ENCODE results near the gene BTBD17.

The BTBD17 gene

DNA sequence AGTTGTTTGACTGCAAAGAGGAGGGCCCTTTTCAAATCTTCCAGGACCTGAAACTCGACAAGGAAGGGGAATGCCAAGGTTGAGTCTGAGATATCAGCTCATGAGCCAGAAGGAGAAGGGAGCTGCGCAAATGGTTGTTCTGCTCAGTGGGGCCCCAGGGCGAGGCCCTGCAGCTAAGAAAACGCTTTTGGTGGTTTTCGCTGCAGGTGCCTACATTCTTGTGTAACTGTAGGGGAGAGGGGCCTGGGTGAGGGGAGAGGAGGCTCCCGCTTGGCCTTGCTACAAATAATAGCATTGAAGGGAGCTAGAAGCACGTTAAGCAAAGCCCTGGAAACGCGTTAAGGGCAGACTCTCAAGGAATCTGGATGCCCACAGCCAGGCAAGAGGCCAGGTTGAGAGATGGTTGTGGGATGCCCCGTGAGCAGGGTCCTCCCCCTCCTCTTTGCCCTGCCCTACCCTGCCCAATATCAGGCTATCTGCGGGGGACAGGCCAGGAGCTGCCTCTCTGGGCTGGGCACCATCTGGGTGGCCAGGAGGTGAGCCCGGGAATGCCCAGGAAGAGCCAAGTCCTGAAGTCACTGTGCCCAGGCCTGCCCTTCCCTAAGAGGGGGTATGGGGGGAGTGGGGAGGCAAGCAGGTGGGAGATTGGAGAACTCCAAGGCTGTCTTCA is 27.6 kb upstream of the BTBD17 start:
- H2BK12ac ChIP-seq (ENCODE audit: low read length) = no peak overlapping the region
- WGBS, 2 donors (ENCODE audit: extremely low coverage in 2 of 2, insufficient read length in 2 of 2, insufficient replicate concordance in 1 of 2) = no CpG with 5 or more reads among the region's 12 CpGs
- no peak overlapping the region for H4K8ac ChIP-seq (ENCODE audit: low read depth, low read length)
- no peak overlapping the region for H2AFZ ChIP-seq (ENCODE audit: low read length)
- H3K14ac ChIP-seq (ENCODE audit: low read length) = peak overlapping the region; percentile 39
- H2BK5ac ChIP-seq (ENCODE audit: low read length) = no peak overlapping the region
- peaks cover 0 to 9% (median 0%) of the 10 kb centered on the region in 3 experiments for H3K27me3 ChIP-seq (ENCODE audit: control insufficient read depth in 3 of 3, insufficient read depth in 3 of 3, low read depth in 1 of 3, low read length in 3 of 3)
- H3K18ac ChIP-seq (ENCODE audit: low read length) = peak overlapping the region; percentile 49
- H3K4me1 ChIP-seq (ENCODE audit: control insufficient read depth in 2 of 2, insufficient read depth in 1 of 2, low read depth in 1 of 2, low read length in 2 of 2) = peaks cover 0 to 6% of the 10 kb centered on the region in 2 donors
- H2BK120ac ChIP-seq (ENCODE audit: low read depth, low read length) = peak overlapping the region; percentile 23
- H4K91ac ChIP-seq (ENCODE audit: low read depth, low read length, poor library complexity) = no peak overlapping the region
- no peak overlapping the region for H3K4me2 ChIP-seq (ENCODE audit: insufficient read depth, low read length, poor library complexity, severe bottlenecking)
- H3K4ac ChIP-seq (ENCODE audit: low read length) = no peak overlapping the region
- H3K79me1 ChIP-seq (ENCODE audit: low read depth, low read length) = no peaks in the 10 kb centered on the region
- H3K36me3 ChIP-seq (replicated peaks in 1 of 2; ENCODE audit: control insufficient read depth in 2 of 2, insufficient read depth in 2 of 2, low read length in 2 of 2) = no peaks in the 10 kb centered on the region
- peak overlapping the region; percentile 33 for H3K9ac ChIP-seq (ENCODE audit: low read depth, low read length, poor library complexity)
- no peak overlapping the region for H3K27ac ChIP-seq (replicated peaks; ENCODE audit: low read length)
- H2BK15ac ChIP-seq (ENCODE audit: low read length) = no peak overlapping the region
- H3K23ac ChIP-seq (ENCODE audit: low read depth, low read length, poor library complexity) = no peak overlapping the region
- H3K9me3 ChIP-seq (replicated peaks in 1 of 2; ENCODE audit: control insufficient read depth in 2 of 2, insufficient read depth in 1 of 2, low read depth in 1 of 2, low read length in 2 of 2) = peaks cover 0 to 2% of the 10 kb centered on the region in 2 donors
- DNase-seq (ENCODE audit: low spot score) = no peak
- H2AK5ac ChIP-seq (ENCODE audit: low read depth, low read length) = peak overlapping the region; percentile 61
- no peak overlapping the region for H3K4me3 ChIP-seq (ENCODE audit: low read length in 2 of 2)

DNA sequence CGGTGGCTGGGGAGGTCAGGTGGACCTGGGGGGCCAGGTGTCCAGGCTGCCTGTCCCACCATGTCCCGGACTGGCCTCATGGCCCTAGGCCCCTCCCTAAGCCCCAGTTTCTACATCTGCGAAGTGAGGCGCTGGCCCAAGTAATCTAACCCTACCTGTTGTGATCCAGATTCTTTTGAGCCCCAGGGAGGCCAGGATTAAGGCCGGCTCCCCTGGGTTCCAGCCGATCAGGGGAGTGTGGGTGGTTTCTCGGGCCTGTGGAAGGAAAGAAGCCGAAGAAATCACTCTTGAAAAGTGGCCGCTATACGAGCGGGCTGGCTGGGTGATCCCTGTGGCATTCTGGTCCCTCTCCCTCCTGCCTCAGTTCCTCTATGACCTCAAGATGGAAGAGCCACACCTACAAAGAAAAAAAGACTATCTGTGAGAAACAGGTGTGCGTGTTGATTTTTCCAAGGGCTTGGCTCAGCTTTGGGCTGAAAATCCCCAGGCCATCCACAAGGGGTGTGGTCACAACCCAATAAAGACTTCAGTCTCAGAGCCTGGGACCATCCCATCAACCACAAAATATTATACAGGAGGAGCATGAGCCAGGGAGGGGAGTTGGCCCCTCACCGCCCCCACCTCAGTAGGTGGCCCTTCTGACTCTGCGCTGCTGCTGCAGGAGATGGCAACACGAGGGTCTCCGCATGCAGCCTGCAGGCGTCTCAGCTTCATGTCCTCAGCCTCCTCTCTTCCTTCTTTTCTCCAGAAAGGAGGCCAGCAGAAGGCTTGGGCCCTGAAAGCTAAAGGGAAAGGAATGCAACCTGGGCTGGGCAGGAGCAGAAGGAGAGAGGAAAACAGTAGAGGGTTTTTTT is 25.9 kb upstream of the BTBD17 start:
- H3K27me3 ChIP-seq (ENCODE audit: control insufficient read depth in 3 of 3, insufficient read depth in 3 of 3, low read depth in 1 of 3, low read length in 3 of 3) = peaks cover 0 to 9% (median 0%) of the 10 kb centered on the region in 3 experiments
- peak overlapping the region; percentile 42 for H3K4ac ChIP-seq (ENCODE audit: low read length)
- H2BK120ac ChIP-seq (ENCODE audit: low read depth, low read length) = no peak overlapping the region

DNA sequence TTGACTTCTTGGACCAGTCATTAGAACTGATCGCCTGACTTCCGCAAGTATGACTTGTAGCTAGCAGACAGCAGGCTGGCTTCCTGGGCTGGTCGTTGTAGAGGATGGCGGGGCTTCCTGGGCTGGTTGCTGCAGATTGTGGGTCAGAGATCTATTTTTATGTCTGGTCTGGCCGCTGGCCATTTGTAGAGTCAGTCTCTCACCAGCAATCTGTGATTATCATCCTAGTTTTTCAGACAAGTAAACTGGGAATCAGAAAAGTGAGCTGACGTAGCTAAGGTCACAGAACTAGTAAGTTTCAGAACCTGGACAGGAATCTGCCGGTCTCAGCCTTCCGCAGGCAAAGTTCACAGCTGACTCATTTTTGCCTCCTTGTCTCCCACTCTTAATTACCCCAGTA is 24.7 kb upstream of the BTBD17 start:
- H3K4me2 ChIP-seq (ENCODE audit: insufficient read depth, low read length, poor library complexity, severe bottlenecking) = no peak overlapping the region
- H3K27me3 ChIP-seq (ENCODE audit: control insufficient read depth in 3 of 3, insufficient read depth in 3 of 3, low read depth in 1 of 3, low read length in 3 of 3) = peaks cover 0 to 9% (median 0%) of the 10 kb centered on the region in 3 experiments
- no peak overlapping the region for H3K14ac ChIP-seq (ENCODE audit: low read length)
- H3K18ac ChIP-seq (ENCODE audit: low read length) = no peak overlapping the region
- H2BK12ac ChIP-seq (ENCODE audit: low read length) = no peak overlapping the region
- H2BK5ac ChIP-seq (ENCODE audit: low read length) = no peak overlapping the region
- peaks cover 0 to 6% of the 10 kb centered on the region in 2 donors for H3K4me1 ChIP-seq (ENCODE audit: control insufficient read depth in 2 of 2, insufficient read depth in 1 of 2, low read depth in 1 of 2, low read length in 2 of 2)
- H3K9me3 ChIP-seq (replicated peaks in 1 of 2; ENCODE audit: control insufficient read depth in 2 of 2, insufficient read depth in 1 of 2, low read depth in 1 of 2, low read length in 2 of 2) = no peaks in the 10 kb centered on the region
- H3K36me3 ChIP-seq (replicated peaks in 1 of 2; ENCODE audit: control insufficient read depth in 2 of 2, insufficient read depth in 2 of 2, low read length in 2 of 2) = no peaks in the 10 kb centered on the region
- DNase-seq (ENCODE audit: low spot score) = no peak
- no peak overlapping the region for H3K27ac ChIP-seq (replicated peaks; ENCODE audit: low read length)
- H2BK15ac ChIP-seq (ENCODE audit: low read length) = no peak overlapping the region
- H3K23ac ChIP-seq (ENCODE audit: low read depth, low read length, poor library complexity) = no peak overlapping the region
- no CpG with 5 or more reads among the region's 8 CpGs for WGBS, 2 donors (ENCODE audit: extremely low coverage in 2 of 2, insufficient read length in 2 of 2, insufficient replicate concordance in 1 of 2)
- no peak overlapping the region for H3K4me3 ChIP-seq (ENCODE audit: low read length in 2 of 2)
- H3K9ac ChIP-seq (ENCODE audit: low read depth, low read length, poor library complexity) = no peak overlapping the region
- H2AFZ ChIP-seq (ENCODE audit: low read length) = no peak overlapping the region
- no peak overlapping the region for H3K4ac ChIP-seq (ENCODE audit: low read length)
- H2AK5ac ChIP-seq (ENCODE audit: low read depth, low read length) = no peak overlapping the region
- H4K8ac ChIP-seq (ENCODE audit: low read depth, low read length) = no peak overlapping the region
- H3K79me1 ChIP-seq (ENCODE audit: low read depth, low read length) = no peaks in the 10 kb centered on the region
- H4K91ac ChIP-seq (ENCODE audit: low read depth, low read length, poor library complexity) = no peak overlapping the region
- no peak overlapping the region for H2BK120ac ChIP-seq (ENCODE audit: low read depth, low read length)

More for the DNA sequence above, 25.9 kb upstream of the BTBD17 start:
- H4K91ac ChIP-seq (ENCODE audit: low read depth, low read length, poor library complexity) = no peak overlapping the region
- H3K4me2 ChIP-seq (ENCODE audit: insufficient read depth, low read length, poor library complexity, severe bottlenecking) = no peak overlapping the region
- H2BK15ac ChIP-seq (ENCODE audit: low read length) = peak overlapping the region; percentile 71
- H3K27ac ChIP-seq (replicated peaks; ENCODE audit: low read length) = no peak overlapping the region
- DNase-seq (ENCODE audit: low spot score) = no peak
- H3K36me3 ChIP-seq (replicated peaks in 1 of 2; ENCODE audit: control insufficient read depth in 2 of 2, insufficient read depth in 2 of 2, low read length in 2 of 2) = no peaks in the 10 kb centered on the region
- peak overlapping the region; percentile 33 for H3K9ac ChIP-seq (ENCODE audit: low read depth, low read length, poor library complexity)
- H3K4me1 ChIP-seq (ENCODE audit: control insufficient read depth in 2 of 2, insufficient read depth in 1 of 2, low read depth in 1 of 2, low read length in 2 of 2) = peaks cover 0 to 6% of the 10 kb centered on the region in 2 donors
- no peaks in the 10 kb centered on the region for H3K9me3 ChIP-seq (replicated peaks in 1 of 2; ENCODE audit: control insufficient read depth in 2 of 2, insufficient read depth in 1 of 2, low read depth in 1 of 2, low read length in 2 of 2)
- H3K23ac ChIP-seq (ENCODE audit: low read depth, low read length, poor library complexity) = peak overlapping the region; percentile 45
- H4K8ac ChIP-seq (ENCODE audit: low read depth, low read length) = no peak overlapping the region
- no peak overlapping the region for H3K14ac ChIP-seq (ENCODE audit: low read length)
- no peak overlapping the region for H2BK5ac ChIP-seq (ENCODE audit: low read length)
- peak overlapping the region; percentile 68 for H3K18ac ChIP-seq (ENCODE audit: low read length)
- H2BK12ac ChIP-seq (ENCODE audit: low read length) = no peak overlapping the region
- H3K79me1 ChIP-seq (ENCODE audit: low read depth, low read length) = no peaks in the 10 kb centered on the region
- no CpG with 5 or more reads among the region's 17 CpGs for WGBS, 2 donors (ENCODE audit: extremely low coverage in 2 of 2, insufficient read length in 2 of 2, insufficient replicate concordance in 1 of 2)
- H2AFZ ChIP-seq (ENCODE audit: low read length) = no peak overlapping the region
- H3K4me3 ChIP-seq (ENCODE audit: low read length in 2 of 2) = no peak overlapping the region
- peak overlapping the region; percentile 60 for H2AK5ac ChIP-seq (ENCODE audit: low read depth, low read length)

DNA sequence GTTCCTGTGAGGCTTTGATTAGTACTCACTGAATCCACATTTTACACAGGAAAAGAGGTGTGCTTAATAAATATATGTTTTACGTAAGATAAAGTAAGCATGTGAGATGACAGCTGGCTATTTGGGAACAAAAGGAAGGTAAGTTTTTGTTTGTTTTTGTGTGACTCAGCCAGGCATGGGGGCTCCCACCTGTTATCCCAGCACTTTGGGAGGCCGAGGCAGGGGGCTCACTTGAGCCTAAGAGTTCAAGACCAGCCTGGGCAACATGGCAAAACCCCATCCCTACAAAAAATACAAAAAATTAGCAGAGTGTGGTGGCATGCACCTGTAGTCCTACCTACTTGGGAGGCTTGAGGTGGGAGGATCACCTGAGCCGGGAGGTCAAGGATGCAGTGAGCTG is 23.5 kb upstream of the BTBD17 start:
- no peak overlapping the region for H3K23ac ChIP-seq (ENCODE audit: low read depth, low read length, poor library complexity)
- no peaks in the 10 kb centered on the region for H3K79me1 ChIP-seq (ENCODE audit: low read depth, low read length)
- H3K18ac ChIP-seq (ENCODE audit: low read length) = no peak overlapping the region
- no peak overlapping the region for H2AFZ ChIP-seq (ENCODE audit: low read length)
- no peak for DNase-seq (ENCODE audit: low spot score)
- H3K4me3 ChIP-seq (ENCODE audit: low read length in 2 of 2) = no peak overlapping the region
- H3K27ac ChIP-seq (replicated peaks; ENCODE audit: low read length) = no peak overlapping the region
- peaks cover 0 to 12% (median 0%) of the 10 kb centered on the region in 3 experiments for H3K27me3 ChIP-seq (ENCODE audit: control insufficient read depth in 3 of 3, insufficient read depth in 3 of 3, low read depth in 1 of 3, low read length in 3 of 3)
- H2BK12ac ChIP-seq (ENCODE audit: low read length) = no peak overlapping the region
- H3K9me3 ChIP-seq (replicated peaks in 1 of 2; ENCODE audit: control insufficient read depth in 2 of 2, insufficient read depth in 1 of 2, low read depth in 1 of 2, low read length in 2 of 2) = no peaks in the 10 kb centered on the region
- no peak overlapping the region for H2BK120ac ChIP-seq (ENCODE audit: low read depth, low read length)
- no peak overlapping the region for H2BK15ac ChIP-seq (ENCODE audit: low read length)
- H3K36me3 ChIP-seq (replicated peaks in 1 of 2; ENCODE audit: control insufficient read depth in 2 of 2, insufficient read depth in 2 of 2, low read length in 2 of 2) = no peaks in the 10 kb centered on the region
- no peak overlapping the region for H4K8ac ChIP-seq (ENCODE audit: low read depth, low read length)
- H2AK5ac ChIP-seq (ENCODE audit: low read depth, low read length) = no peak overlapping the region
- no peak overlapping the region for H2BK5ac ChIP-seq (ENCODE audit: low read length)
- H3K4me2 ChIP-seq (ENCODE audit: insufficient read depth, low read length, poor library complexity, severe bottlenecking) = no peak overlapping the region
- no peak overlapping the region for H3K9ac ChIP-seq (ENCODE audit: low read depth, low read length, poor library complexity)
- peaks cover 0 to 12% of the 10 kb centered on the region in 2 donors for H3K4me1 ChIP-seq (ENCODE audit: control insufficient read depth in 2 of 2, insufficient read depth in 1 of 2, low read depth in 1 of 2, low read length in 2 of 2)
- H3K4ac ChIP-seq (ENCODE audit: low read length) = no peak overlapping the region
- H3K14ac ChIP-seq (ENCODE audit: low read length) = no peak overlapping the region
- no peak overlapping the region for H4K91ac ChIP-seq (ENCODE audit: low read depth, low read length, poor library complexity)
- WGBS, 2 donors (ENCODE audit: extremely low coverage in 2 of 2, insufficient read length in 2 of 2, insufficient replicate concordance in 1 of 2) = no CpG with 5 or more reads among the region's 3 CpGs
